Kidney epithelial cell (primary cell): ENCODE results near the gene NSFL1C. TPM values are rescaled to one million over a fixed set of nuclear protein-coding genes. Genes with fewer than 3 reads are reported as not detected.

ENCODE experiments used
- DNase-seq: peaks from one replicate; pipeline ENCODE4 v3.0.0-alpha.2; 2010; ENCODE audit warnings: low read depth
- H3K27me3 ChIP-seq: 2 replicates; pipeline ENCODE4 v1.6.0; 2011; ENCODE audit warnings: low read length; ENCODE audit not compliant: control insufficient read depth, insufficient read depth
- H3K36me3 ChIP-seq: 2 replicates; pipeline ENCODE4 v1.5.1; 2011; ENCODE audit warnings: low read length; ENCODE audit not compliant: control insufficient read depth, insufficient read depth
- H3K4me3 ChIP-seq: 2 replicates; pipeline ENCODE4 v1.5.1; 2011; ENCODE audit warnings: low read depth, mild to moderate bottlenecking, control low read depth, low read length
- total RNA-seq: library from RNA; depleted of rRNA; stranded (reverse); fragments of >200 nt; gene quantifications from 2 replicates; pipeline ENCODE4 v1.2.3, GENCODE V29; 2015
- TF ChIP-seq, protein P1 (sequence below): IDR thresholded peaks from 2 replicates; pipeline ENCODE4 v1.5.1; 2011; ENCODE audit warnings: mild to moderate bottlenecking, moderate library complexity, low read length, control low read depth, inconsistent platforms; ENCODE audit not compliant: insufficient read depth, poor library complexity, severe bottlenecking

Gene NSFL1C
- total RNA-seq, 1 donor from 2014 or later, result 58.9 TPM

DNA sequence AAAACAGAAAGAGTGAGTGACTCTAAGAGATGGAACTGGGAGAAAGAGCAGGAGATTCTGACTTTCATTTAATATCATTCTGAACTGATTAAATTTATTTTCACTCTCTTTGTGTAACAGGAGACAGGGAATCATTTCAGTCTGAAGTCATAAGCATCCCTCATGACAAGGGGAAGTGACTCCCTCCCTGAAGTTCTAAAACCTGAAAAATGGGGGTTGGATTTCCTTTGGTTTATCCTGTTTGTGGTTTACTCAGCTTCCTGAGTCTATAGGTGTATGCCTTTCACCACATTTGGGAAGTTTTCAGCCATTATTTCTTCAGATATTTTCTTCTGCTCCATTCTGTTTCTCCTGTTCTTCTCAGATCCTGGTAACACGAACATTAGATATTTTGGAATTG lies 70.4 kb downstream of the NSFL1C start:
- TF ChIP-seq, protein P1, sequence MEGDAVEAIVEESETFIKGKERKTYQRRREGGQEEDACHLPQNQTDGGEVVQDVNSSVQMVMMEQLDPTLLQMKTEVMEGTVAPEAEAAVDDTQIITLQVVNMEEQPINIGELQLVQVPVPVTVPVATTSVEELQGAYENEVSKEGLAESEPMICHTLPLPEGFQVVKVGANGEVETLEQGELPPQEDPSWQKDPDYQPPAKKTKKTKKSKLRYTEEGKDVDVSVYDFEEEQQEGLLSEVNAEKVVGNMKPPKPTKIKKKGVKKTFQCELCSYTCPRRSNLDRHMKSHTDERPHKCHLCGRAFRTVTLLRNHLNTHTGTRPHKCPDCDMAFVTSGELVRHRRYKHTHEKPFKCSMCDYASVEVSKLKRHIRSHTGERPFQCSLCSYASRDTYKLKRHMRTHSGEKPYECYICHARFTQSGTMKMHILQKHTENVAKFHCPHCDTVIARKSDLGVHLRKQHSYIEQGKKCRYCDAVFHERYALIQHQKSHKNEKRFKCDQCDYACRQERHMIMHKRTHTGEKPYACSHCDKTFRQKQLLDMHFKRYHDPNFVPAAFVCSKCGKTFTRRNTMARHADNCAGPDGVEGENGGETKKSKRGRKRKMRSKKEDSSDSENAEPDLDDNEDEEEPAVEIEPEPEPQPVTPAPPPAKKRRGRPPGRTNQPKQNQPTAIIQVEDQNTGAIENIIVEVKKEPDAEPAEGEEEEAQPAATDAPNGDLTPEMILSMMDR, result no peak
- H3K36me3 ChIP-seq, result no peaks in the 10 kb centered on the region
- no peak overlapping the region for H3K4me3 ChIP-seq
- no peak for DNase-seq
- no peaks in the 10 kb centered on the region for H3K27me3 ChIP-seq

GRCh38 chr20:1394686-1395085 lies 72.0 kb downstream of the NSFL1C start:
- Histone ChIP-seq H3K27me3 (no peaks in the 10 kb centered on the region), H3K36me3 (peaks cover under 1% of the 10 kb centered on the region), H3K4me3 (no peak overlapping the region)
- DNase-seq, result no peak
- TF ChIP-seq, protein P1, result no peak

DNA sequence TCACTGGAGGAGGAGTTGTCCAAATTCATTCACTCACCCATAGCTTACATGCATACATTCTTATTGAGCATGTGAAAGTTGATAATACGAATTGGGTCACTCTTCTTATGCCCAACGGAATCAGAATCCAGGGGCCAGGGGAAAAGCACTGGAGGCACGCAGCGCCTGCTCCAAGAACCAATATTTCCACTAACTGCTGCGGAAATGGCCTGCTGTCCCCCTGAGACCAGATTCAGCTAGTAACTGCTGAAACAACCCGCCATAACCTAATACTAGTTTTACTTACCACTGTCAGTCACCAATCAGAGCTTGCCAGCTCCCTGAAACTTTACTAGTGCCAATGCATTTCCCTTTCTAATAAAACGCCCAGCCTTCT lies 73.2 kb downstream of the NSFL1C start:
- TF ChIP-seq, protein P1, result no peak
- H3K27me3 ChIP-seq, result no peaks in the 10 kb centered on the region
- peaks cover 1% of the 10 kb centered on the region for H3K36me3 ChIP-seq
- no peak for DNase-seq
- peak overlapping the region; percentile 89 for H3K4me3 ChIP-seq

DNA sequence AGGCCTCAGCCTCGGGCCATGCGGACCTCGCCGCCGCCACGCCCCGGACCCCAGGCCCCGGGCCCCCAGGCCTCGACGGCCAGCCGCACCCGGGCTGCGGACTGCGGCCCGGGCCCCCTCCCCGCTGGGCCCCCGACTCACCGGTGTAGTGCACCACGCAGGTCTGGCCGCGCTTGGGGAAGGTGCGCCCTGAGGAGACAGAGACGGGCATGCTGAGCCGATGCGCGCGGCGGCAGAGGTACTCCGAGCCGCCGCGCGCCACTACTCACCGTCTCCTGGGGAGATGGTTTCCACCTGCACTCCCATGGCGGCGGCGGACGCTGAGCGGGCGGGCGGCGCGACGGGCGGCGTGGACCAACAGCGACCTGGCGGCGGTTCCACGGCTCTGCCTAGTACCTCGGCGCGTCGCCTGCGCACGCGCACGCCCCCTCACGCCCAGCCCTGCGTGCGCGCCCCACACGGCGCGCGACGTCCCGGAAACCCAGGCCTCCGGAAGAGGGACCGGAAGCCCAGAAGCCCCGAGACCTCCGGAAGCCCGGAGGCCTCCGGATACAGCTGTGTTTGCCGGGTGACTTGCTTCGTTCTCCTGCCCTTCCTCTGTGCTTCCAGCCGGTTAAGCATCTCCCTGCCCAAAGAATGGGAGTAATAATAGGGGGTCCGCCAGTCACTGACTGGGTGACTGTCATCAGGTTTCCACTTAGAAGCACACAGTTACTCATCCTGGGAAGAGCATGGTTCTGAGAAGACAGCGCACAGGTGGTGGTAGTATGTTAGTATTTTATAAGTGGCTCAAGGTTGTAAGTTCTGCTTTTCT lies 73.7 kb downstream of the NSFL1C start, which contains the start of gene FKBP1A:
Gene FKBP1A, minus strand, starts transcription at position 362 of the 814 bp plus-strand sequence. Its CDS starts 56 bp downstream, at position 306.
- no peak for DNase-seq
- TF ChIP-seq, protein P1, result no peak
- Histone ChIP-seq H3K4me3 (peak within 1 kb of the TSS; percentile 89), H3K27me3 (no peaks in the 10 kb centered on the region), H3K36me3 (peaks cover 1% of the 10 kb centered on the region)

DNA sequence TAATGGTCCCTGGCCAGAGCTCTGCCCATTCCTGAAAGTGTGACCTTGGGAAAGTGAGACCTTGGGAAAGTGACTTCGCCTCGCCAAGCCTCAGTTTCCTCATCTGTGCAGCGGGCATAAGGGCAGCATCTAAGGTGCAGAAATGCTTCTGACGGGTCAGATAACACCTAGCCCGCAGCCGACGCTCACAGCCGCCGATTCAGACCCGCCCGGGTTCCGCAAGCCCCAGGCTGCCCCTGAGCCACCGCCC lies 74.3 kb downstream of the NSFL1C start:
- TF ChIP-seq, protein P1, result no peak
- DNase-seq, result no peak
- Histone ChIP-seq H3K4me3 (peak overlapping the region; percentile 89), H3K27me3 (no peaks in the 10 kb centered on the region), H3K36me3 (peaks cover 1% of the 10 kb centered on the region)

Other genes starting within 250 kb of the NSFL1C start
- gene RAD21L1, start 240.8 kb downstream of the NSFL1C start, total RNA-seq, result not detected in 2 replicates
- 7.1 and 8.3 TPM in 2 replicates for gene SNPH, start 200.6 kb downstream of the NSFL1C start, total RNA-seq
- 6.1 and 7.7 TPM in 2 replicates for gene SDCBP2, start 137.7 kb downstream of the NSFL1C start, total RNA-seq
- gene FKBP1A, start 73.8 kb downstream of the NSFL1C start, total RNA-seq, result 144 and 155 TPM in 2 replicates
- not detected in 2 replicates for gene SIRPB2, start 24.6 kb upstream of the NSFL1C start, total RNA-seq
- not detected in 2 replicates for gene SIRPD, start 90.9 kb upstream of the NSFL1C start, total RNA-seq
- gene SIRPB1, start 153.2 kb upstream of the NSFL1C start, total RNA-seq, result 1.4 and 5.5 TPM in 2 replicates
- not detected in 2 replicates for gene SIRPG, start 190.9 kb upstream of the NSFL1C start, total RNA-seq